Spleen (tissue), 11 donors: ENCODE results near the gene SLC29A2. TPM values are rescaled to one million over a fixed set of nuclear protein-coding genes. Genes with fewer than 3 reads are reported as not detected.

Experiments
- DNase-seq: peaks from one replicate; pipeline ENCODE4 v3.0.0-alpha.2; 2020
- H3K27ac ChIP-seq, 8 donors: fragments of 200-600 bp; sonication (generic) in 7 of 8; 1 replicate in 4 of 8; 2 replicates in 4 of 8; pipeline versions ENCODE4 v1.5.0 to v1.8.0; 2016 to 2021; ENCODE audit warnings: inconsistent platforms in 4 of 8, mild to moderate bottlenecking in 4 of 8, moderate library complexity in 1 of 8
- H3K27me3 ChIP-seq, 7 donors: fragments of 200-600 bp; sonication (generic) in 6 of 7; replicated peaks in 1 of 7; 1 replicate in 4 of 7; 2 replicates in 3 of 7; pipeline versions ENCODE4 v1.5.0 to v1.8.0; 2016 to 2021; ENCODE audit warnings: inconsistent platforms in 3 of 7, mild to moderate bottlenecking in 1 of 7
- H3K36me3 ChIP-seq, 6 donors: fragments of 200-600 bp; sonication (generic) in 5 of 6; 1 replicate in 4 of 6; 2 replicates in 2 of 6; pipeline versions ENCODE4 v1.5.0 to v1.8.0; 2016 to 2021; ENCODE audit warnings: inconsistent platforms in 2 of 6
- H3K4me1 ChIP-seq, 6 donors: fragments of 200-600 bp; sonication (generic) in 5 of 6; 1 replicate in 3 of 6; 2 replicates in 3 of 6; pipeline versions ENCODE4 v1.5.0 to v1.8.0; 2016 to 2021; ENCODE audit warnings: inconsistent platforms in 3 of 6
- H3K4me3 ChIP-seq, 8 donors: fragments of 200-600 bp; sonication (generic) in 7 of 8; 1 replicate in 4 of 8; 2 replicates in 4 of 8; pipeline versions ENCODE4 v1.5.0 to v1.8.0; 2016 to 2021; ENCODE audit warnings: inconsistent platforms in 4 of 8, mild to moderate bottlenecking in 4 of 8, moderate library complexity in 2 of 8
- H3K9me3 ChIP-seq, 8 donors: fragments of 200-600 bp; sonication (generic) in 7 of 8; 1 replicate in 4 of 8; 2 replicates in 4 of 8; pipeline versions ENCODE4 v1.5.0 to v1.8.0; 2016 to 2021; ENCODE audit warnings: inconsistent platforms in 4 of 8
- POLR2A ChIP-seq, 3 donors: fragments of 450-650 bp; IDR thresholded peaks; one replicate each; pipeline ENCODE4 v1.5.1; 2017; ENCODE audit warnings: antibody characterized with exemption in 3 of 3, mild to moderate bottlenecking in 1 of 3
- POLR2AphosphoS5 ChIP-seq, 3 donors: sonication (generic); formaldehyde crosslinking; IDR thresholded peaks; one replicate each; pipeline ENCODE4 v1.5.1; 2017; ENCODE audit warnings: antibody characterized with exemption in 3 of 3
- WGBS, 5 donors: extraction: QIAGEN DNeasy Blood & Tissue Kit in 3 of 5; methylation state at CpG; one replicate each; pipeline versions ENCODE4 v1.1.5 to v1.1.7; 2013 to 2018; 5-methylcytosine and 5-hydroxymethylcytosine counted together
- intact Hi-C: fragments of 100-400 bp; cut with DNase I; formaldehyde crosslinking; loops from one replicate; pipeline ENCODE4 v1.15.0; 2023; ENCODE audit warnings: low total_unique reads
- polyA plus RNA-seq, 3 donors: library from polyadenylated mRNA; stranded (reverse); fragments of 200-250 nt; gene quantifications; one replicate each; pipeline ENCODE4 v1.2.1, GENCODE V29; 2013
- total RNA-seq, 7 donors: library from RNA; depleted of rRNA in 3 of 7; stranded (reverse); fragments of >200 nt in 3 of 7; fragmentation: NEBNext Ultra II Directional in 4 of 7; extraction: Animal tissue kit (Norgen Biotek cat#: 25700) in 4 of 7; gene quantifications; one replicate each; pipeline versions ENCODE4 v1.1.0 to v1.2.1, GENCODE V29; 2016 to 2021
- TF ChIP-seq, protein P1 (sequence below), 11 experiments: fragments of 200-600 bp in 7 of 11; fragments of 450-650 bp in 4 of 11; sonication (generic) in 4 of 11; IDR thresholded peaks in 8 of 11; conservative IDR thresholded peaks in 3 of 11; 1 replicate in 7 of 11; 2 replicates in 4 of 11; pipeline versions ENCODE4 v1.4.0 to v1.8.0; 2016 to 2021; ENCODE audit warnings: antibody characterized with exemption in 11 of 11, inconsistent platforms in 4 of 11, mild to moderate bottlenecking in 1 of 11
- donor health status: healthy with polysubstance abuse.
- donor health status: DM: no; HTN: no; CAD: no; lungs with moderate emphysema.
- donor health status: DM: no; HTN: no; CAD: no.
- donor health status: Bipolar disorder and iron deficiency.
- donor health status: healthy.
- donor health status: DM: no; HTN: no; CAD: no.
- donor health status: DM: yes; HTN: yes; CAD: no.

SLC29A2 gene
- total and polyA plus RNA-seq, 10 donors = 1.9 to 8.4 (median 4.5) TPM

DNA sequence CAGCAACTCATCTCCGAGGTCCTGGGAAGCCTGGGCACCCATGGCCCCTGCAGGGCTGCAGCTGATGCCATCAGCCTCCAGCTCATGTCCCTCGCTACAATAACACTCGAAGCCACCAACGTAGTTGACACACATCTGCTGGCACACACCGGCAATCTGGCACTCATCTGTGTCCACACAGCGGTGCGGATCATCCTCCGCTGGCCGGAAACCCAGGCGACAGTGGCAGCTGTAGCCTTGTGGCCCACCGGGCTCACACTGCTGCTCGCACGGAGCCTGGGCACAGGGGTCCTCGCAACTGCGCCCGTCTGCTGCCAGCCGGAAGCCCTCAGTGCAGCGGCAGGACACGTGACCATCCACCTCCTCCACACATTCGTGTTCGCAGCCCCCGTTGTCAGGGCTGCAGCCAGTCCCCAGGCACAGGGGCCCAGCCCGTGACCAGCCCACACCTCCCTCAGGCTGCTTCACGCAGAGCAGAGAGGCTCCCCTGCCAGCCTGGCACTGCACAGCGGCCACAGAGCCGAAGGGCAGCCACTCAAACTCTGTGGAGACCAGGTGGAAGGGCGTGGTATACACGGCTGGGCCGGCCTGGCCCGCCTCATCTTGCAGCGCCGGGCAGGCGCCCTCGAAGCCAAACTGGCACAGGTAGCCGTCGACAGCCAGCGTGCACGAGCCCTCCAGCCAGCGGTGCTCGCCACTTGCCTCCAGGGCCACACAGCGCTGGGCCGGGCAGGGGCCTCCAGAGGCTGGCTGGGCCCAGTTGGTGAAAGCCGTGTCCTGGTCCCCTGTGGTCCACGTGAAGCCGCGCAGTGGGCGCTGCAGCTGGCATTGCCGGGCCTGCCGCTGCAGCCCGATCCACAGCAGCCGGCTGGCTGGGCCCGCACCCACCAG is 55.4 kb downstream of the SLC29A2 start:
- H3K36me3 ChIP-seq = no peaks in the 10 kb centered on the region
- H3K4me1 ChIP-seq = peaks cover 19 to 83% (median 53%) of the 10 kb centered on the region in 6 donors
- intact Hi-C loops = no loop called here
- DNase-seq = peak; percentile 79
- no peaks in the 10 kb centered on the region for H3K9me3 ChIP-seq
- H3K27ac ChIP-seq = peak overlapping the region in 7 of 8 donors; percentile 66 to 91 (median 82)
- TF ChIP-seq POLR2AphosphoS5 (IDR thresholded peaks at IDR 0.05) (peak in 2 of 3 donors; percentile 37 to 56), POLR2A (IDR thresholded peaks at IDR 0.05) (no peak)
- H3K27me3 ChIP-seq = peaks cover 0 to 26% (median 0%) of the 10 kb centered on the region in 7 donors
- WGBS, 5 donors = 72 to 89% (median 84%) methylated on average over 29 to 52 of the region's 52 CpGs
- peak overlapping the region in 7 of 8 donors; percentile 10 to 54 (median 28) for H3K4me3 ChIP-seq

DNA sequence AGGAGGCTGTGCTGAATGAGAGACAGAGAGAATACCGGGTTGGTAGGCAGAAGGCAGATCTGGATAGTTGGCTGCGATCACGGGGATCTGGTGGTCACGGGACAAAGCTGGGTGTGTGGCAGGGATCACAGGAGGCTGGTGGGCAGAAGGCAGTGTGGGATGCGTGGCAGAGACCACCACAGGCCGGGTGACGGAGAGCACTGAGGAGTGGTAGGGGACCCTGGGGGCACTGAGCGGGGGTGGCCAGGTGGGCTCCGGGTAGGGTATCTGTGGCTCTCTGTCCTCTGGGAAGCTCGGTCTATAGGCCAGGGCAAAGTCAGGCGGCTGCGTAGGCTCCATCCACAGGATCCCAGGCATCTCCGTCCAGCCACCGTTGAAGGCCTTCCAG is 56.1 kb downstream of the SLC29A2 start:
- peak overlapping the region in 3 of 8 donors; percentile 85 to 93 (median 91) for H3K27ac ChIP-seq
- intact Hi-C loops = no loop called here
- peaks cover 19 to 84% (median 53%) of the 10 kb centered on the region in 6 donors for H3K4me1 ChIP-seq
- no peaks in the 10 kb centered on the region for H3K9me3 ChIP-seq
- peak overlapping the region in 3 of 8 donors; percentile 23 to 41 (median 28) for H3K4me3 ChIP-seq
- DNase-seq = no peak
- WGBS, 5 donors = 85 to 93% (median 91%) methylated on average over 14 of the region's 14 CpGs
- no peaks in the 10 kb centered on the region for H3K36me3 ChIP-seq
- H3K27me3 ChIP-seq = peaks cover 0 to 26% (median 0%) of the 10 kb centered on the region in 7 donors
- TF ChIP-seq POLR2A (IDR thresholded peaks at IDR 0.05) = no peak
- TF ChIP-seq, protein P1, sequence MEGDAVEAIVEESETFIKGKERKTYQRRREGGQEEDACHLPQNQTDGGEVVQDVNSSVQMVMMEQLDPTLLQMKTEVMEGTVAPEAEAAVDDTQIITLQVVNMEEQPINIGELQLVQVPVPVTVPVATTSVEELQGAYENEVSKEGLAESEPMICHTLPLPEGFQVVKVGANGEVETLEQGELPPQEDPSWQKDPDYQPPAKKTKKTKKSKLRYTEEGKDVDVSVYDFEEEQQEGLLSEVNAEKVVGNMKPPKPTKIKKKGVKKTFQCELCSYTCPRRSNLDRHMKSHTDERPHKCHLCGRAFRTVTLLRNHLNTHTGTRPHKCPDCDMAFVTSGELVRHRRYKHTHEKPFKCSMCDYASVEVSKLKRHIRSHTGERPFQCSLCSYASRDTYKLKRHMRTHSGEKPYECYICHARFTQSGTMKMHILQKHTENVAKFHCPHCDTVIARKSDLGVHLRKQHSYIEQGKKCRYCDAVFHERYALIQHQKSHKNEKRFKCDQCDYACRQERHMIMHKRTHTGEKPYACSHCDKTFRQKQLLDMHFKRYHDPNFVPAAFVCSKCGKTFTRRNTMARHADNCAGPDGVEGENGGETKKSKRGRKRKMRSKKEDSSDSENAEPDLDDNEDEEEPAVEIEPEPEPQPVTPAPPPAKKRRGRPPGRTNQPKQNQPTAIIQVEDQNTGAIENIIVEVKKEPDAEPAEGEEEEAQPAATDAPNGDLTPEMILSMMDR (IDR thresholded peaks at IDR 0.05 in 8 of 11, conservative IDR thresholded peaks at IDR 0.05 in 3 of 11) = no peak
- no peak for TF ChIP-seq POLR2AphosphoS5 (IDR thresholded peaks at IDR 0.05)

DNA sequence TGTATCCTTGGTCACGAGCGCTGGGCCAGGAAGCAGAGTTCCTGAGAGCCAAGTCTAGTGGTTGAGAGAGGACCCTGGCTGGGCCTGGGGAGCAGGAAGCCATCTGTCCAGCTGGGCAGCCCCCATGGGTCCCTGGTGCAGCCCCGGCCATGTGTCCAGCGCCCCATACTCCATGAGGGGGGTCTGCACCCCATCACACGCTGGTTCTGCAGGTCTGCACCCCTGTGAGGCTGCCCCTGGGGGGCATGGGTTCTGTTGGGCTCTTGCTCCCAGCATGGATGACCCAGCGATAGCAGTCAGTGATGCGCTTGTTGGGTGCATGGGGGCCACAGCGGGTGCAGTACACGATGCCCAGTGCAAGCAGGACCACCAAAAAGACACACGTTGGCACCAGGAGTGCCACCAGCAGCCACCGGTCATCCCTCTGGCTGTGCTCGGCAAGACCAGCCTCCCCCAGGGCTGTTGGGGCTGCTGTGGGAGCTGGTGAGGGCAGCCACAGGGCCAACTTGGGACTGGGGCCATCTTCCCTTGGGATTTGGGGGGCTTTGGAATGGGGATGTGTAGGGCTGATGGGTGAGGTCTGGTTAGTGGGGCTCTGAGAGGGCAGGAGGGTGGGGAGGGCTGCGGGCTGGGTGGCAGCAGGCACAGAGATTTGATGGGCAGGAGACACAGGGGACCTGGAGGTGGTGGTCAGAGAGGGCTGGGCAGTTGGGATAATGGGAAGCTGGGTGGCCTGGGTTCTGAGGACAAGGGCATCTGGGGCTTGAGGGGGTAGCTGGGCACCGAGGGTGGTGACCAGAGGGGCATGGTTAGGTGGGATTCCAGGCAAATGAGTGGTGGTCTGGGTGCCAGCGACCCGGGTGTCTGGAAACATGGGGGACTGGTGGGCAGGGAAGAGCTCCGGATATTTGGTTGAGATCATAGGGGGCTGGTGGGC is 56.7 kb downstream of the SLC29A2 start:
- TF ChIP-seq, protein P1 (IDR thresholded peaks at IDR 0.05 in 8 of 11, conservative IDR thresholded peaks at IDR 0.05 in 3 of 11) = no peak
- TF ChIP-seq POLR2A (IDR thresholded peaks at IDR 0.05) (no peak), POLR2AphosphoS5 (IDR thresholded peaks at IDR 0.05) (no peak)
- Histone ChIP-seq H3K27ac (peak overlapping the region in 4 of 8 donors; percentile 83 to 93 (median 92)), H3K36me3 (no peaks in the 10 kb centered on the region), H3K4me3 (no peak overlapping the region), H3K9me3 (no peaks in the 10 kb centered on the region), H3K27me3 (peaks cover 0 to 26% (median 0%) of the 10 kb centered on the region in 7 donors), H3K4me1 (peaks cover 19 to 84% (median 53%) of the 10 kb centered on the region in 6 donors)
- intact Hi-C loops = loop anchor here (5.0 kb wide), 1 partner anchor 72 kb away; no protein-coding TSS in a partner anchor
- no peak for DNase-seq
- WGBS, 5 donors = 85 to 89% (median 87%) methylated on average over 11 to 17 of the region's 17 CpGs

DNA sequence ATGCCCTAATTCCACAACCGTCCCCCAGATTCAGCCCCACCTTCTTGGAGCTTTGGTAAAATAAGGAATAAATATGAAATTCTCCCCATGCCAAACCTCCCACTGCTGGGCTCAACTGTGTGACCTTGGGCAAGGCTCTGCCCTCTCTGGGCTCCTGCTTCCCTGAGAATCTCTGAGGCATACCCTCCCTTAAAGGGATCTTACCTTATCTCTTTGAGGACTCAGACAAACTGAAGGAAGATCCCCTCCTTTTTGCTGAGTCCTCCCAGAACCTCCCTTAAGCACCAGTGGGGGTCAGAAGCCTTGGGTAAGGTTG is 57.4 kb downstream of the SLC29A2 start:
- Histone ChIP-seq H3K4me1 (peaks cover 19 to 80% (median 52%) of the 10 kb centered on the region in 6 donors), H3K9me3 (no peaks in the 10 kb centered on the region), H3K36me3 (no peaks in the 10 kb centered on the region), H3K27me3 (peaks cover 0 to 26% (median 0%) of the 10 kb centered on the region in 7 donors), H3K27ac (peak overlapping the region; percentile 7 to 93 (median 90)), H3K4me3 (peak overlapping the region in 1 of 8 donors; percentile 77)
- TF ChIP-seq, protein P1 (IDR thresholded peaks at IDR 0.05 in 8 of 11, conservative IDR thresholded peaks at IDR 0.05 in 3 of 11) = no peak
- TF ChIP-seq POLR2A (IDR thresholded peaks at IDR 0.05) = no peak
- TF ChIP-seq POLR2AphosphoS5 (IDR thresholded peaks at IDR 0.05) = no peak
- DNase-seq = no peak
- 80 to 100% (median 93%) methylated on average over 1 of the region's 1 CpG for WGBS, 5 donors
- intact Hi-C loops = loop anchor here (5.0 kb wide), 1 partner anchor 73 kb away; no protein-coding TSS in a partner anchor
